Breast epithelium (tissue), 4 donors: Measurements from ENCODE around the gene PPTC7. TPM values are rescaled to one million over a fixed set of nuclear protein-coding genes. Genes with fewer than 3 reads are reported as not detected.
A peak's percentile ranks its signal among the peaks of the same experiment; 100 is the strongest.

ENCODE experiments used
- DNase-seq, 2 donors: peaks; one replicate each; pipeline ENCODE4 v3.0.0-alpha.2; 2019; ENCODE audit warnings: low spot score in 2 of 2
- H3K27ac ChIP-seq, 2 donors: fragments of 200-600 bp; sonication (generic) in 1 of 2; one replicate each; pipeline ENCODE4 v1.5.1; 2016 to 2019; ENCODE audit warnings: mild to moderate bottlenecking in 1 of 2
- H3K27me3 ChIP-seq, 2 donors: fragments of 200-600 bp; sonication (generic) in 1 of 2; one replicate each; pipeline versions ENCODE4 v1.5.1 to v1.6.0; 2017 to 2019; ENCODE audit warnings: control low read depth in 1 of 2, mild to moderate bottlenecking in 1 of 2
- H3K36me3 ChIP-seq: fragments of 200-600 bp; one replicate; pipeline ENCODE4 v1.5.1; 2019
- H3K4me1 ChIP-seq, 2 donors: fragments of 200-600 bp; sonication (generic); one replicate each; pipeline ENCODE4 v1.5.1; 2016 to 2019; ENCODE audit warnings: control low read depth in 1 of 2
- H3K4me3 ChIP-seq, 3 donors: fragments of 200-600 bp; sonication (generic); 1 replicate in 2 of 3; 2 replicates in 1 of 3; pipeline ENCODE4 v1.5.1; 2016 to 2019; ENCODE audit warnings: mild to moderate bottlenecking in 3 of 3, moderate library complexity in 2 of 3
- H3K9me3 ChIP-seq, 2 donors: fragments of 200-600 bp; sonication (generic) in 1 of 2; one replicate each; pipeline ENCODE4 v1.5.1; 2016 to 2019; ENCODE audit warnings: control low read depth in 1 of 2
- POLR2A ChIP-seq: fragments of 450-650 bp; IDR thresholded peaks from one replicate; pipeline ENCODE4 v1.6.1; 2016; ENCODE audit warnings: antibody characterized with exemption, mild to moderate bottlenecking, moderate library complexity
- POLR2AphosphoS5 ChIP-seq, 3 donors: sonication (generic); formaldehyde crosslinking; IDR thresholded peaks; one replicate each; pipeline ENCODE4 v1.6.1; 2017; ENCODE audit warnings: antibody characterized with exemption in 3 of 3
- intact Hi-C: fragments of 100-400 bp; cut with DNase I; formaldehyde crosslinking; loops from one replicate; pipeline ENCODE4 v1.15.1; 2023; ENCODE audit warnings: low total_unique reads
- total RNA-seq, 3 donors: library from RNA; depleted of rRNA; stranded (reverse); fragments of >200 nt; gene quantifications; one replicate each; pipeline ENCODE4 v1.1.0, GENCODE V29; 2016
- TF ChIP-seq, protein P1 (sequence below), 3 donors: fragments of 450-650 bp; IDR thresholded peaks; one replicate each; pipeline ENCODE4 v1.5.1; 2016 to 2017; ENCODE audit warnings: antibody characterized with exemption in 3 of 3, mild to moderate bottlenecking in 3 of 3, moderate library complexity in 3 of 3

Gene PPTC7
- total RNA-seq, 3 donors from 2014 or later, result 21.6 to 31.9 (median 26.7) TPM

DNA sequence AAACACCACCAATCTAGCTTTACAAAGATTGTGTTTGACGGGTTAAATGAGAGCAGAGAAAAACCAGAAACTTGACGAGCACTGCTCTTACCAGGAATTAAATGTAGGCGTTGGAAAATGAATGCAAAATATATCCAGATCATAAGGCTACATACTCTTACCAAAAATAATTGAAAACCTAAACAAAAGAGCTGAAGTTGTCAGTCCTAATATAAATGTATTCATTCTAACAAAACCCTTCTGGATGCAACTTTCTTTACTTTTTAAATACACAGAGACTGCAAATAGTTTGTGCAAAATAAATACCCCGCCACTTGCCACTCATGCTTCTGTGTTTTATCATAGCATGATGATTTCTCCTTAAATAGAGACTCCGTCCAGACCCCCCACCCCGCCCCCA is 48.3 kb downstream of the PPTC7 start:
- Histone ChIP-seq H3K27me3 (no peaks in the 10 kb centered on the region), H3K36me3 (no peaks in the 10 kb centered on the region), H3K27ac (no peak overlapping the region), H3K9me3 (no peaks in the 10 kb centered on the region), H3K4me1 (peaks cover 0 to 15% of the 10 kb centered on the region in 2 donors), H3K4me3 (no peak overlapping the region)
- no peak for TF ChIP-seq POLR2A
- TF ChIP-seq, protein P1, sequence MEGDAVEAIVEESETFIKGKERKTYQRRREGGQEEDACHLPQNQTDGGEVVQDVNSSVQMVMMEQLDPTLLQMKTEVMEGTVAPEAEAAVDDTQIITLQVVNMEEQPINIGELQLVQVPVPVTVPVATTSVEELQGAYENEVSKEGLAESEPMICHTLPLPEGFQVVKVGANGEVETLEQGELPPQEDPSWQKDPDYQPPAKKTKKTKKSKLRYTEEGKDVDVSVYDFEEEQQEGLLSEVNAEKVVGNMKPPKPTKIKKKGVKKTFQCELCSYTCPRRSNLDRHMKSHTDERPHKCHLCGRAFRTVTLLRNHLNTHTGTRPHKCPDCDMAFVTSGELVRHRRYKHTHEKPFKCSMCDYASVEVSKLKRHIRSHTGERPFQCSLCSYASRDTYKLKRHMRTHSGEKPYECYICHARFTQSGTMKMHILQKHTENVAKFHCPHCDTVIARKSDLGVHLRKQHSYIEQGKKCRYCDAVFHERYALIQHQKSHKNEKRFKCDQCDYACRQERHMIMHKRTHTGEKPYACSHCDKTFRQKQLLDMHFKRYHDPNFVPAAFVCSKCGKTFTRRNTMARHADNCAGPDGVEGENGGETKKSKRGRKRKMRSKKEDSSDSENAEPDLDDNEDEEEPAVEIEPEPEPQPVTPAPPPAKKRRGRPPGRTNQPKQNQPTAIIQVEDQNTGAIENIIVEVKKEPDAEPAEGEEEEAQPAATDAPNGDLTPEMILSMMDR (IDR thresholded peaks at IDR 0.05), result no peak
- TF ChIP-seq POLR2AphosphoS5 (IDR thresholded peaks at IDR 0.05), result no peak
- no peak for DNase-seq
- intact Hi-C loops, result no loop called here

DNA sequence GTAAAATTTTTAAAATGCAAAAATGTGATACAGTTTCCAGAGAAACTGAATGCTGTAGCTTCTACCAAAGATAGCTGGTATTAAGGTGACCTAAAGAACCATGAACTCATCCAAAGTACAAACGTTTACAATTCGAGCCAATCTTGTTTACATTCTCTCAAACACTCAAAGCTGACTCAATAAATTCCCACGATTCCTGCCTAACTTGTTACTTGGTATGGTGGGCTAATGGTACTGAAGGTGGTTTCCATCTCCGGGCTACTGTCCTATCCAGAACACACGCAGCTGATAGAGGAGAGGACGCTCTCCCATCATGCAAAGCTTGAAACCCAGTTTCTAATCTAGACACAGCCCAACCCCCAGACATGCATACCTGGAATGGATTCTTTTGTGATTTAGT is 49.5 kb downstream of the PPTC7 start:
- intact Hi-C loops, result no loop called here
- no peak overlapping the region for H3K27ac ChIP-seq
- peaks cover 0 to 15% of the 10 kb centered on the region in 2 donors for H3K4me1 ChIP-seq
- no peak for DNase-seq
- no peak for TF ChIP-seq POLR2AphosphoS5 (IDR thresholded peaks at IDR 0.05)
- no peak for TF ChIP-seq POLR2A
- TF ChIP-seq, protein P1 (IDR thresholded peaks at IDR 0.05), result no peak
- H3K27me3 ChIP-seq, result no peaks in the 10 kb centered on the region
- H3K9me3 ChIP-seq, result no peaks in the 10 kb centered on the region
- no peak overlapping the region for H3K4me3 ChIP-seq
- no peaks in the 10 kb centered on the region for H3K36me3 ChIP-seq

DNA sequence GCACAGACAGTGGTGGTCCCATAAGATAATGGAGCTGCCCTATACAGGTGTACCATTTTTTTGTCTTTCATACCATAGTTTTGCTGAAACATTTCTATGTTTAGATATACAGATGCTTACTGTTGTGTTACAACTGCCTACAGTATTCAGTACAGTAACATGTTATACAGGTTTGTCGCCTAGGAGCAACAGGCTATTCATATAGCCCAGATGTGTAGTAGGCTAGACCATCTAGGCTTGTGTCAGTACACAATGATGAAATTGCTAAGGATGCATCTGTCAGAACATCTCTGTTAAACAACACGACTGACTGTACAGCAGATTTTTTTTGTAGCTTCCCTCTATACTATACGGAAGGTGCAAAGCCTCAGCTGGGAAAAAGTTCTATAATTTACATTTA is 50.5 kb downstream of the PPTC7 start:
- Histone ChIP-seq H3K27me3 (no peaks in the 10 kb centered on the region), H3K4me1 (peaks cover 0 to 15% of the 10 kb centered on the region in 2 donors), H3K27ac (peak overlapping the region; percentile 77 to 78), H3K4me3 (no peak overlapping the region), H3K36me3 (no peaks in the 10 kb centered on the region), H3K9me3 (no peaks in the 10 kb centered on the region)
- TF ChIP-seq POLR2A (no peak), POLR2AphosphoS5 (IDR thresholded peaks at IDR 0.05) (no peak)
- TF ChIP-seq, protein P1 (IDR thresholded peaks at IDR 0.05), result no peak
- DNase-seq, result no peak
- intact Hi-C loops, result no loop called here

DNA sequence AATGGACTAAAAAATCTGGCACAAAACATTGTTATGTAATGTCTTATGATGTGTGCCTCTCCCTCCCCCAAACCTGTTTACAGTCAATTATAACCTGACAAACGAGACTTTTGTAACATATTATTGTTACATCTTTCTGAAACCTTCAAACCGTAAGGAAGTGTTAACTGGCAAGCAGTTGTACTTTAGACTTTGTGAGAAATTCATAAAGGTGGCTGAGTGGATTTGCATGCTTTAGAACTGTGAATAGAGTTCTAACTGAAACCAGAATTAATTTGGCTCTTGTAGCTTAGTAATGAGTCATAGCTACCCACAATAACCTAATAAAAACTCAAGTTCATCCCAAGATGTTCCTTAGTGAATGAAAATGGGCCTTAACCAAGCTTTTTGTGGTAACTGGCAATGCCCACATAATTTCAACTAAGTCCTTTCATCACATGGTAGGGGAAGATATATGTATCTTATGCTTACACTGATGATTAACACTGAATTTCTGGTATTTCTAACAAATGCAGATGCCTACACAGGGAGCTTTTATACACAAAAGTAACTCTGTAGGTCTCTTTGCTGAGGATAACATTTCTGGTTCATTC is 51.3 kb downstream of the PPTC7 start:
- peaks cover 0 to 11% of the 10 kb centered on the region in 2 donors for H3K4me1 ChIP-seq
- peak overlapping the region; percentile 77 to 78 for H3K27ac ChIP-seq
- H3K4me3 ChIP-seq, result peak overlapping the region in 1 of 3 donors; percentile 32
- H3K9me3 ChIP-seq, result no peaks in the 10 kb centered on the region
- H3K36me3 ChIP-seq, result no peaks in the 10 kb centered on the region
- H3K27me3 ChIP-seq, result no peaks in the 10 kb centered on the region
- DNase-seq, result no peak
- intact Hi-C loops, result no loop called here
- TF ChIP-seq, protein P1 (IDR thresholded peaks at IDR 0.05), result no peak
- TF ChIP-seq POLR2A, result no peak
- no peak for TF ChIP-seq POLR2AphosphoS5 (IDR thresholded peaks at IDR 0.05)

DNA sequence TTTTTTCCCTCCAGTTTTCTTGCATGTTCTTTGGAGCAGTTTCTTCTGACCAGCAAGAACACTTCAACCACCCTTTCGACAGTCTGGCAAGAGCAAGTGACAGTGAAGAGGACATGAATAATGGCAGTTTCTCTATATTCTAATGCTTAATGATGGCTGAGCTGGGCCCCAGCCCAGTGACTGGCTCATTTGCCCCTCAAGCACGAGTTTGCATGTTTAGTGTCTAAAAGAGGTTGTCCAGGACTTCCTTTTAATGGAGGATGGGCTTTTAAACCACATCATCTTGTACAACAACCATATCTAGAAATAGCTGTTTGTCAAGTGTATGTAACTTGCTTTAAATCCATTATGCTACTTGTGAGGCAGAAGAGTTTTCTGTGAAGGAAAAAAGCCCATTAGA is 52.6 kb downstream of the PPTC7 start:
- no peak overlapping the region for H3K27ac ChIP-seq
- no peak for DNase-seq
- peaks cover 0 to 9% of the 10 kb centered on the region in 2 donors for H3K4me1 ChIP-seq
- H3K27me3 ChIP-seq, result no peaks in the 10 kb centered on the region
- no peak overlapping the region for H3K4me3 ChIP-seq
- TF ChIP-seq POLR2AphosphoS5 (IDR thresholded peaks at IDR 0.05), result no peak
- TF ChIP-seq, protein P1 (IDR thresholded peaks at IDR 0.05), result no peak
- no peak for TF ChIP-seq POLR2A
- no peaks in the 10 kb centered on the region for H3K9me3 ChIP-seq
- H3K36me3 ChIP-seq, result no peaks in the 10 kb centered on the region
- intact Hi-C loops, result no loop called here
